Activated CD4-positive, alpha-beta T cell treated with anti-CD3 and anti-CD28 coated beads for 1 hour (primary cell): ENCODE data around the gene CNPY1.

Experiments used
- DNase-seq: peaks from one replicate; pipeline ENCODE4 v3.0.0-alpha.2; 2020

Gene CNPY1

DNA sequence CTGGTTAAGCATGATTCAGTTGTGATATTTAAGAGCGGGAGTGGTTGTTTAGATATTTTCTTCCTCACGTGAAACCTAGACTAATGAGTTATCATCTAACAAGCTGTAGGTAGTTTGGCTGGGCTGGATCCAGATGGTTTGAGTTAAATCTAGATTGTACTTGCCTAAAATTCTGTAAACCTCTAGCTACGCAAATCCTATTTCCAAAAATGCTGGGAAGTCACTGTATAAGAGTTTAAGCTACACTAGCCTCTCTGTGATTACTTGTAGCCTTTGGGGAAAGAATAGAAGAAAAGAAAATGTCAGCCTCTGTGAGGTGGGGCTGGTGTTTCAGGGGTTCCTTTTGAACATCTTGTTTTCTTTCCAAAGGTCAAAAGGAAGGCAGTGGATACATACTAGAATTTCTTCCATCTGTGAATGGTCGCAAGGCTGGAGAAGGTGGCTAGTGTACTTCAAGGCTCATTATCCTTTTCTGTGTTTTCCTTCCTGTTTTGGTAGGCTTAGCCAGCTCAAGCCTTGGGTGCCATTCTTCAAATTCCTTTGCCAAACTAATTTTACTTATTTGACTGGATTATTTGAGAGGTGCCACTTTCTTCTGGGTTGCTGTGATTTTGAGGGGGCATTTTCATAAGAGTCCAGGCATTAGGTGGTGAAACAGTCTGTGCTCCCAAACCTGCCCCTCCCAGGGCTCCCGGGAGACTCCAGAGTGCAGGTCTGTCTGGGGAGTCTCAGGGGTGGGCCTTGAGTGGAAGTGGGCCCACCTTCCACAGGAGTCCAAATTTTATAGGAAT is 93.7 kb downstream of the CNPY1 start:
- no peak for DNase-seq

DNA sequence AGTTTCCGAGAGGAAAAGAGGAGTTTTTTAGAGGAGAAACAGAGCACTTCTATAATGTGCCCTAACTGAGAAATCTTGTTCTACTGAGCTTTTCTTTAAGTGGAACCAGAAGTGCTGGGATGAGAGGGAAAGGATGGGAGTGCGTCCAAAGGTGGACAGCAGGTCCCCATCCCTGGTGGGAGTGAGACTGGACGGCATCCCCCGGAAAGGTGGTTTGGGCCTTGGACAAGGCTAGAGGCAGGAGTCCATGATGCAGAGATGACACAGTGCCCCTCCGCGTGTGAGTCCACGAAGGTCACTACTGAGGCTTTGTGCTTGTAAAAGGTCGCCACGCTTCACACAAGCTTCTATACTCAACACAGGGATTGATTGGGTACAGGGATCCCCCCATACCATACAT is 94.5 kb downstream of the CNPY1 start:
- DNase-seq: no peak
